Keratinocyte (primary cell): ENCODE measurements around the gene DNAJC27. TPM values are rescaled to one million over a fixed set of nuclear protein-coding genes. Genes with fewer than 3 reads are reported as not detected.

Experiments
- DNase-seq: peaks from one replicate; pipeline ENCODE4 v3.0.0-alpha.2; 2011; ENCODE audit warnings: low read depth, missing footprints, low spot score
- FAIRE-seq: peaks from 2 replicates; lab custom pipeline; 2011; peaks lifted over from hg19 to GRCh38; lab: Jason Lieb, UNC
- H2AFZ ChIP-seq: 2 replicates; pipeline ENCODE4 v1.6.0; 2012; ENCODE audit warnings: low read length, control low read depth, inconsistent platforms; ENCODE audit not compliant: control insufficient read depth
- H3K27ac ChIP-seq: 2 replicates; pipeline ENCODE4 v1.5.1; 2011; ENCODE audit warnings: low read length; ENCODE audit not compliant: control insufficient read depth, insufficient read depth
- H3K27me3 ChIP-seq: 3 replicates; pipeline ENCODE4 v1.6.0; 2011; ENCODE audit warnings: low read length; ENCODE audit not compliant: control insufficient read depth, insufficient read depth; ENCODE audit errors: extremely low read depth
- H3K36me3 ChIP-seq, 2 experiments: 2 replicates in 1 of 2; 3 replicates in 1 of 2; pipeline ENCODE4 v1.5.1; 2011; ENCODE audit warnings: low read length in 2 of 2, mild to moderate bottlenecking in 1 of 2; ENCODE audit not compliant: control insufficient read depth in 2 of 2, insufficient read depth in 2 of 2; ENCODE audit errors: extremely low read depth in 1 of 2
- H3K4me1 ChIP-seq: 3 replicates; pipeline ENCODE4 v1.5.1; 2011; ENCODE audit warnings: low read length; ENCODE audit not compliant: control insufficient read depth, insufficient read depth; ENCODE audit errors: extremely low read depth
- H3K4me2 ChIP-seq: 3 replicates; pipeline ENCODE4 v1.6.0; 2011; ENCODE audit warnings: low read depth, low read length; ENCODE audit not compliant: control insufficient read depth, insufficient read depth; ENCODE audit errors: extremely low read depth
- H3K4me3 ChIP-seq, 3 experiments: fragments of 200-600 bp in 1 of 3; sonication (generic) in 1 of 3; 2 replicates in 2 of 3; 3 replicates in 1 of 3; pipeline ENCODE4 v1.5.1; 2011 to 2016; ENCODE audit warnings: low read length in 3 of 3, mild to moderate bottlenecking in 3 of 3, control low read depth in 2 of 3, inconsistent platforms in 1 of 3, low read depth in 1 of 3, mixed read lengths in 1 of 3, mixed run types in 1 of 3, moderate library complexity in 1 of 3; ENCODE audit not compliant: control insufficient read depth in 2 of 3, insufficient read depth in 2 of 3; ENCODE audit errors: extremely low read depth in 1 of 3
- H3K79me2 ChIP-seq: 2 replicates; pipeline ENCODE4 v1.6.0; 2012; ENCODE audit warnings: low read length; ENCODE audit not compliant: control insufficient read depth, insufficient read depth
- H3K9ac ChIP-seq: 3 replicates; pipeline ENCODE4 v1.6.0; 2011; ENCODE audit warnings: low read length; ENCODE audit not compliant: control insufficient read depth, insufficient read depth; ENCODE audit errors: extremely low read depth
- H3K9me1 ChIP-seq: 3 replicates; pipeline ENCODE4 v1.6.0; 2011; ENCODE audit warnings: low read length; ENCODE audit not compliant: control insufficient read depth, insufficient read depth; ENCODE audit errors: extremely low read depth
- H3K9me3 ChIP-seq: 2 replicates; pipeline ENCODE4 v1.5.1; 2012; ENCODE audit warnings: low read depth, low read length; ENCODE audit not compliant: control insufficient read depth
- H4K20me1 ChIP-seq: 3 replicates; pipeline ENCODE4 v1.6.0; 2011; ENCODE audit warnings: low read length; ENCODE audit not compliant: control insufficient read depth, insufficient read depth; ENCODE audit errors: extremely low read depth
- EZH2 ChIP-seq: IDR thresholded peaks from one replicate; pipeline ENCODE4 v1.6.1; 2012; ENCODE audit warnings: inconsistent platforms, mild to moderate bottlenecking, low read length, moderate library complexity
- dilution Hi-C: fragments of 300-500 bp; cut with MboI; formaldehyde crosslinking; loops from one replicate; pipeline ENCODE4 v1.7.0; 2020; ENCODE audit warnings: low sequenced_read_pairs; ENCODE audit not compliant: extremely low pct_ligation_motif_present
- polyA plus RNA-seq, 5 experiments: library from polyadenylated mRNA; depleted of rRNA in 3 of 5; stranded (reverse) in 3 of 5; stranded (forward) in 1 of 5; unstranded in 1 of 5; fragments of >200 nt; gene quantifications; 1 replicate in 1 of 5; 2 replicates in 3 of 5; 3 replicates in 1 of 5; pipeline versions ENCODE4 v1.2.1 to v1.2.3, GENCODE V29; 2011 to 2012; ENCODE audit warnings: missing spikeins in 2 of 5, low read depth in 1 of 5, low replicate concordance in 1 of 5
- TF ChIP-seq, protein P1 (sequence below), 3 experiments: IDR thresholded peaks in 1 of 3; conservative IDR thresholded peaks in 1 of 3; optimal IDR thresholded peaks in 1 of 3; 2 replicates in 2 of 3; 3 replicates in 1 of 3; pipeline versions ENCODE3 to v1.5.1; 2011; ENCODE audit warnings: low read length in 3 of 3, mild to moderate bottlenecking in 3 of 3, moderate library complexity in 2 of 3, control low read depth in 1 of 3, inconsistent platforms in 1 of 3; ENCODE audit not compliant: insufficient read depth in 2 of 3; ENCODE audit errors: extremely low read depth in 1 of 3

Gene DNAJC27
- polyA plus RNA-seq, 1 donor (not counting 4 experiments of a cell fraction or from before 2014, with no cell fraction given), result 3.4 TPM

DNA sequence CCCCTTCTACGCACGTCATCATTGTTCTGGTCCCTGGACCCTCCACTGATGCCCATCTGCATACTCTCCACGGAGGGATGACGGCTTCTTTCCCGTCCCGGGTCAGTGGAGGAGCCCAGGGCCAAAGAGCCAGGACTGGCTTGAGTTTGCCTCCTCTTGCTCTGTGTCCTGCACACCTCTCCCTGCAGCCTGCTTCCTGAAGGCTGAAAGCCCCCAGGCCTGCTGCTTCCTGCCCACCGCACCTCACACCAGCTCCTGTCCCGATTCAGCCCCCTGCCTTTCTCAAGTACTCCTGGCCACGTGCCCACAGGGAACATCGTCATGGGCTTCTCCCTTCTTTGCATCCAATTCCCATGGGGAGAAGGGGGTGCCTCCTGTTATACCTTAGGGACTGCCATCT is 58.8 kb downstream of the DNAJC27 start:
- H3K79me2 ChIP-seq, result peaks cover 45% of the 10 kb centered on the region
- dilution Hi-C loops, result no loop called here
- no peak overlapping the region for H3K27ac ChIP-seq
- H3K4me1 ChIP-seq, result no peaks in the 10 kb centered on the region
- H3K9ac ChIP-seq, result no peak overlapping the region
- no peaks in the 10 kb centered on the region for H3K9me3 ChIP-seq
- peaks cover 2% of the 10 kb centered on the region for H3K9me1 ChIP-seq
- DNase-seq (no peak), FAIRE-seq (no peak)
- H3K36me3 ChIP-seq, result peaks cover 6 to 7% of the 10 kb centered on the region in 2 experiments
- H3K4me2 ChIP-seq, result no peak overlapping the region
- no peaks in the 10 kb centered on the region for H3K27me3 ChIP-seq
- no peak overlapping the region for H3K4me3 ChIP-seq
- peaks cover 2% of the 10 kb centered on the region for H4K20me1 ChIP-seq
- no peak for TF ChIP-seq EZH2
- TF ChIP-seq, protein P1, sequence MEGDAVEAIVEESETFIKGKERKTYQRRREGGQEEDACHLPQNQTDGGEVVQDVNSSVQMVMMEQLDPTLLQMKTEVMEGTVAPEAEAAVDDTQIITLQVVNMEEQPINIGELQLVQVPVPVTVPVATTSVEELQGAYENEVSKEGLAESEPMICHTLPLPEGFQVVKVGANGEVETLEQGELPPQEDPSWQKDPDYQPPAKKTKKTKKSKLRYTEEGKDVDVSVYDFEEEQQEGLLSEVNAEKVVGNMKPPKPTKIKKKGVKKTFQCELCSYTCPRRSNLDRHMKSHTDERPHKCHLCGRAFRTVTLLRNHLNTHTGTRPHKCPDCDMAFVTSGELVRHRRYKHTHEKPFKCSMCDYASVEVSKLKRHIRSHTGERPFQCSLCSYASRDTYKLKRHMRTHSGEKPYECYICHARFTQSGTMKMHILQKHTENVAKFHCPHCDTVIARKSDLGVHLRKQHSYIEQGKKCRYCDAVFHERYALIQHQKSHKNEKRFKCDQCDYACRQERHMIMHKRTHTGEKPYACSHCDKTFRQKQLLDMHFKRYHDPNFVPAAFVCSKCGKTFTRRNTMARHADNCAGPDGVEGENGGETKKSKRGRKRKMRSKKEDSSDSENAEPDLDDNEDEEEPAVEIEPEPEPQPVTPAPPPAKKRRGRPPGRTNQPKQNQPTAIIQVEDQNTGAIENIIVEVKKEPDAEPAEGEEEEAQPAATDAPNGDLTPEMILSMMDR (optimal IDR thresholded peaks at IDR 0.05 in 1 of 3, IDR thresholded peaks at IDR 0.05 in 1 of 3, conservative IDR thresholded peaks at IDR 0.05 in 1 of 3; ENCODE audit: extremely low read depth in 1 of 3, insufficient read depth in 2 of 3, low read length in 3 of 3), result no peak
- no peak overlapping the region for H2AFZ ChIP-seq

DNA sequence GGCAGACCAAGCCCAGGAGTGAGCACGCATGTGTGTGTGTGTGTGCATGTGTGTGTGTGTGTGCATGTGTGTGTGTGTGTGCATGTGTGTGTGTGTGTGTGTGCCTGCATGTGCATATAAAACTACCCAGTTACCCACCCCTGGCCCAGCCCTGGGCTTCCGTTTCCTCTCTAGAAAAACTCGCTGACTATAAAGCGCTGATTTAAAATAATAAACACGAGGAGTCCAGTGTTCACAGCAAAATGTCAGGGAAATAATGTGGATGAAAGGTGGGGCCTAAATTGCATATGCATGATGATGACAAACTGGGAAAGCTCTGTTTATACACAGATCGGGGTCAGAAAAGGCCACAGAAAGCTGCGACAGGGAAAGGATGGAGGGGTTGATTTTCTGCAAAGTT is 59.2 kb downstream of the DNAJC27 start:
- Histone ChIP-seq H4K20me1 (peaks cover 2% of the 10 kb centered on the region), H3K9ac (no peak overlapping the region), H3K27ac (no peak overlapping the region), H3K9me1 (peaks cover 2% of the 10 kb centered on the region), H3K36me3 (peaks cover 2 to 6% of the 10 kb centered on the region in 2 experiments), H3K4me3 (no peak overlapping the region), H3K4me2 (no peak overlapping the region), H3K27me3 (no peaks in the 10 kb centered on the region), H3K9me3 (no peaks in the 10 kb centered on the region), H3K79me2 (peaks cover 41% of the 10 kb centered on the region), H2AFZ (no peak overlapping the region), H3K4me1 (no peaks in the 10 kb centered on the region)
- FAIRE-seq, result no peak
- dilution Hi-C loops, result no loop called here
- TF ChIP-seq EZH2, result no peak
- TF ChIP-seq, protein P1 (optimal IDR thresholded peaks at IDR 0.05 in 1 of 3, IDR thresholded peaks at IDR 0.05 in 1 of 3, conservative IDR thresholded peaks at IDR 0.05 in 1 of 3; ENCODE audit: extremely low read depth in 1 of 3, insufficient read depth in 2 of 3, low read length in 3 of 3), result no peak
- no peak for DNase-seq
